H1 (cell line): ENCODE measurements around the gene PRLH.

Experiments used
- BRCA1 ChIP-seq: IDR thresholded peaks from 2 replicates; pipeline ENCODE4 v1.6.1; 2012; ENCODE audit warnings: low read depth, low read length, improper control_type of control experiment
- EP300 ChIP-seq, 2 experiments: IDR thresholded peaks; 1 replicate in 1 of 2; 2 replicates in 1 of 2; pipeline ENCODE4 v1.6.1; 2011 to 2012; ENCODE audit warnings: low read depth in 2 of 2, low read length in 2 of 2, mild to moderate bottlenecking in 2 of 2, borderline replicate concordance in 1 of 2, inconsistent platforms in 1 of 2, moderate library complexity in 1 of 2
- GABPA ChIP-seq: IDR thresholded peaks from 2 replicates; pipeline ENCODE4 v1.6.1; 2011; ENCODE audit warnings: mild to moderate bottlenecking, low read length, moderate library complexity, borderline replicate concordance; ENCODE audit not compliant: insufficient read depth
- POLR2A ChIP-seq, 2 experiments: IDR thresholded peaks; 1 replicate in 1 of 2; 2 replicates in 1 of 2; pipeline ENCODE4 v1.6.1; 2011; ENCODE audit warnings: low read depth in 2 of 2, low read length in 2 of 2, mild to moderate bottlenecking in 2 of 2; ENCODE audit errors: control extremely low read depth in 1 of 2
- SUZ12 ChIP-seq: fragments of 200-600 bp; sonication (generic); IDR thresholded peaks from 2 replicates; pipeline ENCODE4 v1.6.1; 2012; ENCODE audit warnings: mild to moderate bottlenecking, inconsistent platforms, low read length, moderate library complexity, mixed read lengths
- ZNF274 ChIP-seq: IDR thresholded peaks from 2 replicates; pipeline ENCODE4 v1.7.0; 2012; ENCODE audit warnings: low read length, borderline replicate concordance; ENCODE audit errors: extremely low read depth
- TF ChIP-seq, protein P1 (sequence below), 3 experiments: IDR thresholded peaks; 1 replicate in 2 of 3; 2 replicates in 1 of 3; pipeline versions ENCODE4 v1.5.1 to v1.6.1; 2011; ENCODE audit warnings: low read length in 3 of 3, mild to moderate bottlenecking in 3 of 3, inconsistent platforms in 2 of 3, low read depth in 1 of 3, moderate library complexity in 1 of 3; ENCODE audit not compliant: insufficient read depth in 1 of 3; ENCODE audit errors: control extremely low read depth in 1 of 3
- TF ChIP-seq, protein P2 (sequence below): IDR thresholded peaks from 2 replicates; pipeline ENCODE4 v1.6.1; 2012; ENCODE audit warnings: low read length, inconsistent platforms

DNA sequence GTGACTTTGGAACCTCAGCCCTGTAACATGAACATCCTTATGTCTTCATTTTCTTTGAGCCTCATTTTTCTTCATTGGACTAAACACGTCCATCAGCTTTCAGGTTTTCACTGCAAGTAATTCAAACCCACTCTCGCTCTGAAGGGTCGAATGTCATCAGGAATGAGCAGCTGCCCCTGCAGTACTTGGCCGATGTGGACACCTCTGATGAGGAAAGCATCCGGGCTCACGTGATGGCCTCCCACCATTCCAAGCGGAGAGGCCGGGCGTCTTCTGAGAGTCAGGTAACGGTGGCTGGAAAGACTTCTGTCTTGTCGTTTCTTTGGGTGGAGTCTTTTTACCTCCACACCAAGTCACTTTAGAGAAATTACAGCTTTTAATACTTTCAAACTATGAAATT, 39.1 kb upstream of the PRLH start:
- TF ChIP-seq POLR2A (IDR thresholded peaks at IDR 0.05; ENCODE audit: control extremely low read depth in 1 of 2, low read depth in 2 of 2, low read length in 2 of 2) (no peak), ZNF274 (no peak), EP300 (IDR thresholded peaks at IDR 0.05; ENCODE audit: borderline replicate concordance in 1 of 2, low read depth in 2 of 2, low read length in 2 of 2) (no peak), GABPA (no peak), BRCA1 (no peak), SUZ12 (no peak)
- TF ChIP-seq, protein P1, sequence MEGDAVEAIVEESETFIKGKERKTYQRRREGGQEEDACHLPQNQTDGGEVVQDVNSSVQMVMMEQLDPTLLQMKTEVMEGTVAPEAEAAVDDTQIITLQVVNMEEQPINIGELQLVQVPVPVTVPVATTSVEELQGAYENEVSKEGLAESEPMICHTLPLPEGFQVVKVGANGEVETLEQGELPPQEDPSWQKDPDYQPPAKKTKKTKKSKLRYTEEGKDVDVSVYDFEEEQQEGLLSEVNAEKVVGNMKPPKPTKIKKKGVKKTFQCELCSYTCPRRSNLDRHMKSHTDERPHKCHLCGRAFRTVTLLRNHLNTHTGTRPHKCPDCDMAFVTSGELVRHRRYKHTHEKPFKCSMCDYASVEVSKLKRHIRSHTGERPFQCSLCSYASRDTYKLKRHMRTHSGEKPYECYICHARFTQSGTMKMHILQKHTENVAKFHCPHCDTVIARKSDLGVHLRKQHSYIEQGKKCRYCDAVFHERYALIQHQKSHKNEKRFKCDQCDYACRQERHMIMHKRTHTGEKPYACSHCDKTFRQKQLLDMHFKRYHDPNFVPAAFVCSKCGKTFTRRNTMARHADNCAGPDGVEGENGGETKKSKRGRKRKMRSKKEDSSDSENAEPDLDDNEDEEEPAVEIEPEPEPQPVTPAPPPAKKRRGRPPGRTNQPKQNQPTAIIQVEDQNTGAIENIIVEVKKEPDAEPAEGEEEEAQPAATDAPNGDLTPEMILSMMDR (IDR thresholded peaks at IDR 0.05; ENCODE audit: control extremely low read depth in 1 of 3, insufficient read depth in 1 of 3, low read depth in 1 of 3, low read length in 3 of 3), result no peak
- TF ChIP-seq, protein P2, sequence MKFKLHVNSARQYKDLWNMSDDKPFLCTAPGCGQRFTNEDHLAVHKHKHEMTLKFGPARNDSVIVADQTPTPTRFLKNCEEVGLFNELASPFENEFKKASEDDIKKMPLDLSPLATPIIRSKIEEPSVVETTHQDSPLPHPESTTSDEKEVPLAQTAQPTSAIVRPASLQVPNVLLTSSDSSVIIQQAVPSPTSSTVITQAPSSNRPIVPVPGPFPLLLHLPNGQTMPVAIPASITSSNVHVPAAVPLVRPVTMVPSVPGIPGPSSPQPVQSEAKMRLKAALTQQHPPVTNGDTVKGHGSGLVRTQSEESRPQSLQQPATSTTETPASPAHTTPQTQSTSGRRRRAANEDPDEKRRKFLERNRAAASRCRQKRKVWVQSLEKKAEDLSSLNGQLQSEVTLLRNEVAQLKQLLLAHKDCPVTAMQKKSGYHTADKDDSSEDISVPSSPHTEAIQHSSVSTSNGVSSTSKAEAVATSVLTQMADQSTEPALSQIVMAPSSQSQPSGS, result no peak
